Activated CD4-positive, alpha-beta T cell treated with anti-CD3 and anti-CD28 coated beads, Interleukin-2, amount 10 ng/mL, durations not matched to agents 7 days and 5 days (primary cell): ENCODE data around the gene GJA5. TPM values are rescaled to one million over a fixed set of nuclear protein-coding genes. Genes with fewer than 3 reads are reported as not detected.
"Not testable (repeated sequence)": the region's sequence is repeated elsewhere in the genome, so short reads cannot be mapped to it uniquely, and the experiment has no call there.

Experiments
- CTCF ChIA-PET: fragments of 350-600 bp; sonication (Branson Sonifier 250); formaldehyde crosslinking; loops from one replicate; lab custom pipeline; 2021; ENCODE audit warnings: antibody characterized with exemption; lab: Charles Lee
- POLR2A ChIA-PET: fragments of 350-600 bp; sonication (Branson Sonifier 250); formaldehyde crosslinking; loops from one replicate; lab custom pipeline; 2021; ENCODE audit warnings: antibody characterized with exemption; lab: Charles Lee
- DNase-seq: peaks from one replicate; pipeline ENCODE4 v3.0.0-alpha.2; 2020
- H3K27ac Mint-ChIP-seq: one replicate; pipeline ENCODE4 v1.8.0; 2021; ENCODE audit warnings: mild to moderate bottlenecking, moderate library complexity, mixed read lengths
- H3K27me3 Mint-ChIP-seq: one replicate; pipeline ENCODE4 v1.8.0; 2021; ENCODE audit warnings: mixed read lengths
- H3K36me3 Mint-ChIP-seq: one replicate; pipeline ENCODE4 v1.8.0; 2021; ENCODE audit warnings: low read depth, mixed read lengths
- H3K4me1 Mint-ChIP-seq: one replicate; pipeline ENCODE4 v1.8.0; 2021; ENCODE audit warnings: mixed read lengths
- H3K4me3 Mint-ChIP-seq: one replicate; pipeline ENCODE4 v1.8.0; 2021; ENCODE audit warnings: mild to moderate bottlenecking, moderate library complexity, mixed read lengths
- H3K9me3 Mint-ChIP-seq: one replicate; pipeline ENCODE4 v1.8.0; 2021; ENCODE audit warnings: mixed read lengths
- total RNA-seq, 2 experiments: library from RNA; stranded (reverse); gene quantifications; one replicate each; pipeline ENCODE4 v1.2.3, GENCODE V29; 2021

Gene GJA5
- total RNA-seq, 2 experiments from 2014 or later = not detected

- POLR2A ChIA-PET = no interaction called here
- peaks cover 12% of the 10 kb centered on the region for H3K4me1 Mint-ChIP-seq
- no peak overlapping the region for H3K27ac Mint-ChIP-seq
- H3K27me3 Mint-ChIP-seq = peaks cover 2% of the 10 kb centered on the region
- no peaks in the 10 kb centered on the region for H3K9me3 Mint-ChIP-seq
- no peaks in the 10 kb centered on the region for H3K36me3 Mint-ChIP-seq
- H3K4me3 Mint-ChIP-seq = no peak overlapping the region
- CTCF ChIA-PET = interaction anchor here (1.7 kb wide), 1 partner anchor 26 kb away, joined by 6 read pairs; no protein-coding TSS in a partner anchor
- DNase-seq = no peak
Measured at GRCh38 chr1:147738739-147739476, 21.5 kb downstream of the GJA5 start.

GRCh38 chr1:147738129-147738528 lies 22.3 kb downstream of the GJA5 start:
- H3K27me3 Mint-ChIP-seq = peaks cover 2% of the 10 kb centered on the region
- peaks cover 12% of the 10 kb centered on the region for H3K4me1 Mint-ChIP-seq
- no peak overlapping the region for H3K4me3 Mint-ChIP-seq
- no peaks in the 10 kb centered on the region for H3K9me3 Mint-ChIP-seq
- CTCF ChIA-PET = no interaction called here
- H3K36me3 Mint-ChIP-seq = no peaks in the 10 kb centered on the region
- DNase-seq = no peak
- POLR2A ChIA-PET = no interaction called here
- no peak overlapping the region for H3K27ac Mint-ChIP-seq

- Mint-ChIP-seq H3K27ac (no peak overlapping the region), H3K4me3 (no peak overlapping the region), H3K4me1 (peaks cover 12% of the 10 kb centered on the region), H3K36me3 (no peaks in the 10 kb centered on the region), H3K9me3 (no peaks in the 10 kb centered on the region), H3K27me3 (peaks cover 12% of the 10 kb centered on the region)
- DNase-seq = no peak
- CTCF ChIA-PET = no interaction called here
- POLR2A ChIA-PET = no interaction called here
Measured at GRCh38 chr1:147736883-147737282, 23.5 kb downstream of the GJA5 start.

- no peaks in the 10 kb centered on the region for H3K36me3 Mint-ChIP-seq
- CTCF ChIA-PET = no interaction called here
- no peak overlapping the region for H3K4me3 Mint-ChIP-seq
- no peak overlapping the region for H3K27ac Mint-ChIP-seq
- peaks cover 27% of the 10 kb centered on the region for H3K27me3 Mint-ChIP-seq
- H3K9me3 Mint-ChIP-seq = no peaks in the 10 kb centered on the region
- H3K4me1 Mint-ChIP-seq = peaks cover 12% of the 10 kb centered on the region
- no peak for DNase-seq
- POLR2A ChIA-PET = no interaction called here
Measured at GRCh38 chr1:147735423-147735822, 25.0 kb downstream of the GJA5 start.

GRCh38 chr1:147734291-147734841 lies 26.0 kb downstream of the GJA5 start:
- DNase-seq, H3K27ac Mint-ChIP-seq, POLR2A ChIA-PET, H3K36me3 Mint-ChIP-seq, H3K9me3 Mint-ChIP-seq, H3K4me3 Mint-ChIP-seq: not testable (repeated sequence)
- CTCF ChIA-PET = interaction anchor here (1.5 kb wide), 1 partner anchor 42 kb away, joined by 3 read pairs; no protein-coding TSS in a partner anchor
- Mint-ChIP-seq H3K4me1 (peaks cover 12% of the 10 kb centered on the region), H3K27me3 (peaks cover 33% of the 10 kb centered on the region)

- Mint-ChIP-seq H3K27me3 (peaks cover 47% of the 10 kb centered on the region), H3K36me3 (no peaks in the 10 kb centered on the region), H3K9me3 (no peaks in the 10 kb centered on the region), H3K4me1 (no peaks in the 10 kb centered on the region), H3K27ac (no peak overlapping the region), H3K4me3 (no peak overlapping the region)
- ChIA-PET CTCF (no interaction called here), POLR2A (no interaction called here)
- no peak for DNase-seq
Measured at GRCh38 chr1:147729315-147729714, 31.1 kb downstream of the GJA5 start.

- Mint-ChIP-seq H3K36me3 (no peaks in the 10 kb centered on the region), H3K9me3 (no peaks in the 10 kb centered on the region), H3K4me1 (no peaks in the 10 kb centered on the region), H3K4me3 (no peak overlapping the region), H3K27ac (no peak overlapping the region), H3K27me3 (peaks cover 38% of the 10 kb centered on the region)
- no peak for DNase-seq
- POLR2A ChIA-PET = no interaction called here
- CTCF ChIA-PET = no interaction called here
Measured at GRCh38 chr1:147726168-147726567, 34.2 kb downstream of the GJA5 start.

- Mint-ChIP-seq H3K4me1 (no peaks in the 10 kb centered on the region), H3K27ac (no peak overlapping the region), H3K36me3 (no peaks in the 10 kb centered on the region), H3K4me3 (no peak overlapping the region), H3K9me3 (no peaks in the 10 kb centered on the region), H3K27me3 (peaks cover 33% of the 10 kb centered on the region)
- DNase-seq = no peak
- POLR2A ChIA-PET = no interaction called here
- CTCF ChIA-PET = no interaction called here
Measured at GRCh38 chr1:147725685-147726084, 34.7 kb downstream of the GJA5 start.

- CTCF ChIA-PET = no interaction called here
- Mint-ChIP-seq H3K9me3 (peaks cover 3% of the 10 kb centered on the region), H3K27me3 (peaks cover 20% of the 10 kb centered on the region), H3K27ac (no peak overlapping the region), H3K4me1 (no peaks in the 10 kb centered on the region), H3K4me3 (no peak overlapping the region), H3K36me3 (no peaks in the 10 kb centered on the region)
- POLR2A ChIA-PET = interaction anchor here (0.6 kb wide), 1 partner anchor 207 kb away, joined by 3 read pairs; no protein-coding TSS in a partner anchor
- DNase-seq = no peak
Measured at GRCh38 chr1:147723691-147724323, 36.6 kb downstream of the GJA5 start.

GRCh38 chr1:147722124-147722523 lies 38.3 kb downstream of the GJA5 start:
- CTCF ChIA-PET = no interaction called here
- H3K27me3 Mint-ChIP-seq = peaks cover 12% of the 10 kb centered on the region
- POLR2A ChIA-PET = no interaction called here
- no peak overlapping the region for H3K4me3 Mint-ChIP-seq
- no peaks in the 10 kb centered on the region for H3K36me3 Mint-ChIP-seq
- H3K27ac Mint-ChIP-seq = no peak overlapping the region
- peaks cover 7% of the 10 kb centered on the region for H3K4me1 Mint-ChIP-seq
- peaks cover 3% of the 10 kb centered on the region for H3K9me3 Mint-ChIP-seq
- DNase-seq = no peak

GRCh38 chr1:147721716-147722115 lies 38.7 kb downstream of the GJA5 start:
- Mint-ChIP-seq H3K4me3 (no peak overlapping the region), H3K27me3 (peaks cover 12% of the 10 kb centered on the region), H3K9me3 (peaks cover 3% of the 10 kb centered on the region), H3K36me3 (no peaks in the 10 kb centered on the region), H3K4me1 (peaks cover 8% of the 10 kb centered on the region), H3K27ac (no peak overlapping the region)
- ChIA-PET CTCF (no interaction called here), POLR2A (no interaction called here)
- no peak for DNase-seq

- no peak overlapping the region for H3K27ac Mint-ChIP-seq
- ChIA-PET POLR2A (no interaction called here), CTCF (interaction anchor here (0.5 kb wide), 1 partner anchor 583 kb away, joined by 3 read pairs; no protein-coding TSS in a partner anchor)
- H3K27me3 Mint-ChIP-seq = peaks cover 13% of the 10 kb centered on the region
- H3K4me3 Mint-ChIP-seq = no peak overlapping the region
- H3K36me3 Mint-ChIP-seq = no peaks in the 10 kb centered on the region
- peaks cover 8% of the 10 kb centered on the region for H3K4me1 Mint-ChIP-seq
- DNase-seq = no peak
- H3K9me3 Mint-ChIP-seq = peaks cover 3% of the 10 kb centered on the region
Measured at GRCh38 chr1:147720557-147720956, 39.8 kb downstream of the GJA5 start.

GRCh38 chr1:147719711-147720225 lies 40.6 kb downstream of the GJA5 start:
- peaks cover 3% of the 10 kb centered on the region for H3K9me3 Mint-ChIP-seq
- H3K27ac Mint-ChIP-seq = no peak overlapping the region
- ChIA-PET CTCF (interaction anchor here (1.4 kb wide), 1 partner anchor 40 kb away, joined by 3 read pairs; no protein-coding TSS in a partner anchor), POLR2A (no interaction called here)
- no peak overlapping the region for H3K4me3 Mint-ChIP-seq
- H3K4me1 Mint-ChIP-seq = peaks cover 8% of the 10 kb centered on the region
- no peaks in the 10 kb centered on the region for H3K36me3 Mint-ChIP-seq
- DNase-seq = no peak
- H3K27me3 Mint-ChIP-seq = peaks cover 16% of the 10 kb centered on the region
